Naive thymus-derived CD4-positive, alpha-beta T cell (primary cell): ENCODE results near the gene LRTM1. TPM values are rescaled to one million over a fixed set of nuclear protein-coding genes. Genes with fewer than 3 reads are reported as not detected.

Source experiments
- ATAC-seq: fragments of 150-1000 bp; cut with Tn5 transposase; 2 replicates; pipeline ENCODE4 v1.10.0; 2021; ENCODE audit warnings: mild to moderate bottlenecking, moderate library complexity
- CTCF ChIA-PET: fragments of 350-600 bp; sonication (Branson Sonifier 250); formaldehyde crosslinking; loops from one replicate; lab custom pipeline; 2021; ENCODE audit warnings: antibody characterized with exemption; lab: Charles Lee
- POLR2A ChIA-PET: fragments of 350-600 bp; sonication (Branson Sonifier 250); formaldehyde crosslinking; loops from one replicate; lab custom pipeline; 2021; ENCODE audit warnings: antibody characterized with exemption, inconsistent platforms; lab: Charles Lee
- DNase-seq, 9 donors: peaks; one replicate each; pipeline versions ENCODE4 v3.0.0 to v3.0.0-alpha.2; 2020 to 2022; ENCODE audit warnings: mixed read lengths in 1 of 9
- H3K27ac ChIP-seq: one replicate; pipeline ENCODE4 v1.7.0; 2013; ENCODE audit warnings: mild to moderate bottlenecking, low read depth, low read length, moderate library complexity
- H3K27me3 ChIP-seq, 2 donors: one replicate each; pipeline ENCODE4 v1.7.0; 2013; ENCODE audit warnings: low read length in 2 of 2, mild to moderate bottlenecking in 2 of 2, moderate library complexity in 2 of 2; ENCODE audit not compliant: control insufficient read depth in 2 of 2, insufficient read depth in 2 of 2
- H3K36me3 ChIP-seq, 3 experiments: 1 replicate in 2 of 3; 2 replicates in 1 of 3; pipeline ENCODE4 v1.7.0; 2013; ENCODE audit warnings: low read length in 3 of 3, mild to moderate bottlenecking in 3 of 3, moderate library complexity in 1 of 3; ENCODE audit not compliant: insufficient read depth in 3 of 3, control insufficient read depth in 2 of 3
- H3K4me1 ChIP-seq, 2 donors: one replicate each; pipeline ENCODE4 v1.7.0; 2013; ENCODE audit warnings: low read length in 2 of 2, mild to moderate bottlenecking in 2 of 2, moderate library complexity in 1 of 2; ENCODE audit not compliant: control insufficient read depth in 2 of 2, insufficient read depth in 2 of 2
- H3K4me3 ChIP-seq: 2 replicates; pipeline ENCODE4 v1.7.0; 2013; ENCODE audit warnings: mild to moderate bottlenecking, low read length
- H3K9me3 ChIP-seq, 3 experiments: 1 replicate in 2 of 3; 2 replicates in 1 of 3; pipeline ENCODE4 v1.7.0; 2013; ENCODE audit warnings: low read length in 3 of 3; ENCODE audit not compliant: control insufficient read depth in 2 of 3
- H3K27ac Mint-ChIP-seq, 9 donors: one replicate each; pipeline ENCODE4 v1.8.0; 2020 to 2022; ENCODE audit warnings: mixed read lengths in 9 of 9, mild to moderate bottlenecking in 8 of 9, moderate library complexity in 5 of 9, inconsistent platforms in 2 of 9
- H3K27me3 Mint-ChIP-seq, 5 donors: one replicate each; pipeline ENCODE4 v1.8.0; 2021 to 2022; ENCODE audit warnings: mixed read lengths in 5 of 5, mild to moderate bottlenecking in 1 of 5
- H3K36me3 Mint-ChIP-seq, 5 donors: one replicate each; pipeline ENCODE4 v1.8.0; 2020 to 2022; ENCODE audit warnings: mixed read lengths in 5 of 5, mild to moderate bottlenecking in 3 of 5, inconsistent platforms in 1 of 5
- H3K4me1 Mint-ChIP-seq, 7 donors: one replicate each; pipeline ENCODE4 v1.8.0; 2020 to 2022; ENCODE audit warnings: mixed read lengths in 7 of 7, mild to moderate bottlenecking in 3 of 7, inconsistent platforms in 1 of 7
- H3K4me3 Mint-ChIP-seq, 10 donors: one replicate each; pipeline ENCODE4 v1.8.0; 2020 to 2022; ENCODE audit warnings: mild to moderate bottlenecking in 10 of 10, mixed read lengths in 10 of 10, moderate library complexity in 6 of 10, inconsistent platforms in 2 of 10
- H3K9me3 Mint-ChIP-seq, 11 donors: one replicate each; pipeline ENCODE4 v1.8.0; 2020 to 2022; ENCODE audit warnings: mixed read lengths in 11 of 11, mild to moderate bottlenecking in 4 of 11, inconsistent platforms in 1 of 11, moderate library complexity in 1 of 11
- intact Hi-C, 2 donors: fragments of 100-400 bp; cut with micrococcal nuclease; formaldehyde crosslinking; loops; one replicate each; pipeline ENCODE4 v1.15.1; 2023
- polyA plus RNA-seq, 2 donors: library from polyadenylated mRNA; unstranded; fragments of 300-500 nt; fragmentation: Illumina TruSeq; gene quantifications; one replicate each; pipeline ENCODE4 v1.2.3, GENCODE V29; 2021
- total RNA-seq, 6 experiments: library from RNA in 5 of 6; stranded (reverse) in 5 of 6; gene quantifications; 1 replicate in 5 of 6; 2 replicates in 1 of 6; pipeline ENCODE4 v1.2.3 and lab custom pipeline; 2021 to 2026

The LRTM1 gene
- total and polyA plus RNA-seq, 7 experiments from 2014 or later: not detected

GRCh38 chr3:54966979-54967378 is 39.1 kb upstream of the LRTM1 start:
- no peak for DNase-seq
- no peaks in the 10 kb centered on the region for H3K36me3 Mint-ChIP-seq
- ChIA-PET CTCF (no interaction called here), POLR2A (no interaction called here)
- no peak overlapping the region for H3K4me3 Mint-ChIP-seq
- no peak overlapping the region for H3K27ac ChIP-seq
- H3K4me1 Mint-ChIP-seq: no peaks in the 10 kb centered on the region
- no peaks in the 10 kb centered on the region for H3K27me3 ChIP-seq
- H3K9me3 Mint-ChIP-seq: peaks cover 0 to 13% (median 3%) of the 10 kb centered on the region in 11 donors
- ATAC-seq: no peak
- H3K27ac Mint-ChIP-seq: no peak overlapping the region
- intact Hi-C loops: no loop called here
- H3K36me3 ChIP-seq: no peaks in the 10 kb centered on the region
- no peak overlapping the region for H3K4me3 ChIP-seq
- H3K9me3 ChIP-seq: no peaks in the 10 kb centered on the region
- no peaks in the 10 kb centered on the region for H3K4me1 ChIP-seq
- peaks cover 0 to 5% (median 0%) of the 10 kb centered on the region in 5 donors for H3K27me3 Mint-ChIP-seq

- CTCF ChIA-PET: no interaction called here
- peaks cover 0 to 5% (median 0%) of the 10 kb centered on the region in 5 donors for H3K27me3 Mint-ChIP-seq
- no peaks in the 10 kb centered on the region for H3K36me3 Mint-ChIP-seq
- H3K27ac Mint-ChIP-seq: no peak overlapping the region
- POLR2A ChIA-PET: no interaction called here
- no peak overlapping the region for H3K4me3 Mint-ChIP-seq
- no peaks in the 10 kb centered on the region for H3K4me1 ChIP-seq
- no peaks in the 10 kb centered on the region for H3K4me1 Mint-ChIP-seq
- H3K27me3 ChIP-seq: no peaks in the 10 kb centered on the region
- peaks cover 0 to 6% (median 2%) of the 10 kb centered on the region in 11 donors for H3K9me3 Mint-ChIP-seq
- H3K4me3 ChIP-seq: no peak overlapping the region
- H3K9me3 ChIP-seq: no peaks in the 10 kb centered on the region
- ATAC-seq (no peak), DNase-seq (no peak)
- H3K36me3 ChIP-seq: no peaks in the 10 kb centered on the region
- intact Hi-C loops: no loop called here
- no peak overlapping the region for H3K27ac ChIP-seq
These were observed 37.9 kb upstream of the LRTM1 start for GRCh38 chr3:54965746-54966145.

- Histone ChIP-seq H3K36me3 (no peaks in the 10 kb centered on the region), H3K27me3 (no peaks in the 10 kb centered on the region), H3K4me3 (no peak overlapping the region), H3K4me1 (no peaks in the 10 kb centered on the region), H3K27ac (no peak overlapping the region), H3K9me3 (no peaks in the 10 kb centered on the region)
- peaks cover 0 to 6% (median 0%) of the 10 kb centered on the region in 11 donors for H3K9me3 Mint-ChIP-seq
- H3K4me3 Mint-ChIP-seq: no peak overlapping the region
- ATAC-seq (no peak), DNase-seq (no peak)
- POLR2A ChIA-PET: no interaction called here
- intact Hi-C loops: no loop called here
- peaks cover 0 to 5% (median 0%) of the 10 kb centered on the region in 5 donors for H3K27me3 Mint-ChIP-seq
- CTCF ChIA-PET: no interaction called here
- no peaks in the 10 kb centered on the region for H3K4me1 Mint-ChIP-seq
- H3K36me3 Mint-ChIP-seq: no peaks in the 10 kb centered on the region
- no peak overlapping the region for H3K27ac Mint-ChIP-seq
These were observed 36.2 kb upstream of the LRTM1 start for GRCh38 chr3:54964081-54964480.

- Mint-ChIP-seq H3K9me3 (peaks cover 0 to 6% (median 0%) of the 10 kb centered on the region in 11 donors), H3K36me3 (no peaks in the 10 kb centered on the region), H3K4me1 (no peaks in the 10 kb centered on the region), H3K27ac (no peak overlapping the region), H3K27me3 (peaks cover 0 to 5% (median 0%) of the 10 kb centered on the region in 5 donors), H3K4me3 (no peak overlapping the region)
- ChIA-PET POLR2A (no interaction called here), CTCF (no interaction called here)
- intact Hi-C loops: no loop called here
- H3K4me1 ChIP-seq: no peaks in the 10 kb centered on the region
- DNase-seq (no peak), ATAC-seq (no peak)
- H3K4me3 ChIP-seq: no peak overlapping the region
- H3K9me3 ChIP-seq: no peaks in the 10 kb centered on the region
- H3K27ac ChIP-seq: no peak overlapping the region
- H3K36me3 ChIP-seq: no peaks in the 10 kb centered on the region
- H3K27me3 ChIP-seq: no peaks in the 10 kb centered on the region
These were observed 35.8 kb upstream of the LRTM1 start for GRCh38 chr3:54963641-54964040.

- DNase-seq: no peak
- no peak for ATAC-seq
- no peaks in the 10 kb centered on the region for H3K27me3 ChIP-seq
- H3K4me1 ChIP-seq: no peaks in the 10 kb centered on the region
- H3K27ac ChIP-seq: no peak overlapping the region
- Mint-ChIP-seq H3K4me1 (no peaks in the 10 kb centered on the region), H3K27me3 (peaks cover 0 to 5% (median 0%) of the 10 kb centered on the region in 5 donors), H3K27ac (no peak overlapping the region), H3K4me3 (no peak overlapping the region), H3K36me3 (no peaks in the 10 kb centered on the region), H3K9me3 (peaks cover 0 to 6% (median 0%) of the 10 kb centered on the region in 11 donors)
- no peak overlapping the region for H3K4me3 ChIP-seq
- H3K36me3 ChIP-seq: no peaks in the 10 kb centered on the region
- POLR2A ChIA-PET: no interaction called here
- intact Hi-C loops: no loop called here
- H3K9me3 ChIP-seq: no peaks in the 10 kb centered on the region
- CTCF ChIA-PET: no interaction called here
These were observed 34.3 kb upstream of the LRTM1 start for GRCh38 chr3:54962200-54962599.

- intact Hi-C loops: no loop called here
- ChIA-PET CTCF (no interaction called here), POLR2A (no interaction called here)
- no peak overlapping the region for H3K4me3 ChIP-seq
- no peaks in the 10 kb centered on the region for H3K4me1 ChIP-seq
- Mint-ChIP-seq H3K4me3 (no peak overlapping the region), H3K4me1 (no peaks in the 10 kb centered on the region), H3K27me3 (peaks cover 0 to 4% (median 0%) of the 10 kb centered on the region in 5 donors), H3K27ac (no peak overlapping the region), H3K36me3 (no peaks in the 10 kb centered on the region), H3K9me3 (peaks cover 0 to 6% (median 0%) of the 10 kb centered on the region in 11 donors)
- DNase-seq (no peak), ATAC-seq (no peak)
- H3K27me3 ChIP-seq: no peaks in the 10 kb centered on the region
- H3K27ac ChIP-seq: no peak overlapping the region
- H3K36me3 ChIP-seq: no peaks in the 10 kb centered on the region
- no peaks in the 10 kb centered on the region for H3K9me3 ChIP-seq
These were observed 32.8 kb upstream of the LRTM1 start for GRCh38 chr3:54960701-54961100.

GRCh38 chr3:54960082-54960481 is 32.2 kb upstream of the LRTM1 start:
- DNase-seq: no peak
- intact Hi-C loops: no loop called here
- ChIA-PET CTCF (no interaction called here), POLR2A (no interaction called here)
- H3K27ac Mint-ChIP-seq: no peak overlapping the region
- Histone ChIP-seq H3K27me3 (no peaks in the 10 kb centered on the region), H3K9me3 (no peaks in the 10 kb centered on the region), H3K4me3 (no peak overlapping the region), H3K36me3 (no peaks in the 10 kb centered on the region), H3K4me1 (no peaks in the 10 kb centered on the region), H3K27ac (no peak overlapping the region)
- no peaks in the 10 kb centered on the region for H3K36me3 Mint-ChIP-seq
- H3K27me3 Mint-ChIP-seq: no peaks in the 10 kb centered on the region
- no peak overlapping the region for H3K4me3 Mint-ChIP-seq
- H3K9me3 Mint-ChIP-seq: peaks cover 0 to 3% (median 0%) of the 10 kb centered on the region in 11 donors
- no peaks in the 10 kb centered on the region for H3K4me1 Mint-ChIP-seq
- no peak for ATAC-seq
